Measurements from ENCODE around the gene TUBGCP3.

The TUBGCP3 gene

DNA sequence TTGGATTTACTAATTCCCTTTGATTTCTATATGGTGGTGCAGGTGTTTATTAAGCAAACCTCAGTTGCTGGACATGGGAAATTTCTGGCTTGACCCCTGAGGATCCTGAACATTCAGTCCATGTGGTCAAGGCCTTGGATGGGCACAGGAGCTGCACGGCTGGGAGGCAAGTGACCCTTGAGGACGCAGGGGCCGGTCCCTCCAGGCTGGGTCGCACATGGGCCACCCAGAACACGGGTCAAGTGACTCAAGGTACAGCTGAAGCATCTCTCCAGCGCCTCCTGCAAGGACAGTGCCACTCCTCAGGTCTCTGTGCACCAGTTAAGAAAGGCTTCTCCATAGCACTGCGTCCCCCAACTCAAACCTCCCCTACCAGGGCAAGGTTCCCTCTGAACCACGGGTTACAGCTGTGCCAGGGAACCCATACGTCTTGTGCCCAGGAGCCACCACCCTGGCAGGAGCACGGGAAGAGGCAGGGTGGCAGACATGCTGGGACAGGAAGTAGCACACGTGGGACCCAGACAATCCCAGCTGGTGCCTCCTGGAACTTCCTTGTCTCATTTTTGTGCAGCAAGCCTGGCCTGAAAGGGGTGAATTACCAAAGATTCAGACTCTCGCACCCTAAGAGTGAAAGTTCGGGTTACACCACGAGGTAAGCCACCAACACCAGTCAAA is 118.7 kb downstream of the TUBGCP3 start:
- Histone ChIP-seq H3K4me1 (ENCODE audit: control insufficient read depth in 1 of 2, insufficient read depth in 1 of 2, low read depth in 1 of 2, low read length in 1 of 2) (no peaks in the 10 kb centered on the region), H3K9me3 (no peaks in the 10 kb centered on the region), H3K36me3 (no peaks in the 10 kb centered on the region), H3K4me3 (ENCODE audit: low read depth in 1 of 2, low read length in 1 of 2) (no peak overlapping the region), H3K27me3 (no peaks in the 10 kb centered on the region), H3K27ac (no peak overlapping the region)
- no peak for TF ChIP-seq CTCF (IDR thresholded peaks at IDR 0.05)

DNA sequence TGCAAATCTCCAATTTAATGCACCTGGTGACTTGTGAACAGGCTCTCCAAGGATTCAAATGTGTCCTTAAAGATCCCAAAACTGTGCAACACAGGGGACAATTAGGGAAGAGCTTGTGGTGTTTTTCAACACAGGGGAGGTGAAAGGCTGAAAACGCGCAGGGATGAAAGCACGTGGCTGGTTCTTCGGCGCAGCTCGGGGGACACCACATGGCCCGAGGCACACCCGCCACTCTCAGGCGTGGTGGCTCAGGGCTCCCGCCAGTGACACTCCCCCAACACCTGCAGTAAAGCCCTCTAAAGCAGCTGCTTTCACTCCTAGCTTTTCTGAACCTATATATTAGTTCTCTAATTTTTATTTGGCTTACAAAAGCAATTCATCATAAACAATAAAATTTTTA is 119.9 kb downstream of the TUBGCP3 start:
- Histone ChIP-seq H3K36me3 (no peaks in the 10 kb centered on the region), H3K27me3 (no peaks in the 10 kb centered on the region), H3K4me3 (ENCODE audit: low read depth in 1 of 2, low read length in 1 of 2) (no peak overlapping the region), H3K9me3 (no peaks in the 10 kb centered on the region), H3K27ac (no peak overlapping the region), H3K4me1 (ENCODE audit: control insufficient read depth in 1 of 2, insufficient read depth in 1 of 2, low read depth in 1 of 2, low read length in 1 of 2) (no peaks in the 10 kb centered on the region)
- no peak for TF ChIP-seq CTCF (IDR thresholded peaks at IDR 0.05)

DNA sequence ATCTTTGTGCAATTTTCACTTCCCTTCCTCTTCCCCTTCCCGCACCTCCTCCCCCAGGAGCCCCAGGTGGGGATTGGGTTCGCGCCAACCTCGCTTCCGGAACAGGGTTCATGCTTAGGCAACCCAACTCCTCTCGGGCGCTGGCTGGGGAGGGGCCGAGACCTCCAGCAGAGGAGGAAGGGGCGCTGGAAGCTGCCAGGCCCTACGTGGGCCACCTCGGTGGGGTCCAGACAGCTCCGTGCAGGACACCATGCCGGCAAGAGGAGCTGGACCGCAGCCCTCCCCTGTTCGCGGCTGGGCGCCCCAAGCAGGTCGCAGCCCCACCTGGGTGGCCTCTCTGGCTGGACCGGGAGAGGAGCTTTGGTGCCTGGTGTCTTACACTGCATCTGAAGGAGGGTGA is 120.7 kb downstream of the TUBGCP3 start:
- no peak for TF ChIP-seq CTCF (IDR thresholded peaks at IDR 0.05)
- Histone ChIP-seq H3K4me3 (ENCODE audit: low read depth in 1 of 2, low read length in 1 of 2) (no peak overlapping the region), H3K9me3 (no peaks in the 10 kb centered on the region), H3K36me3 (no peaks in the 10 kb centered on the region), H3K27me3 (no peaks in the 10 kb centered on the region), H3K4me1 (ENCODE audit: control insufficient read depth in 1 of 2, insufficient read depth in 1 of 2, low read depth in 1 of 2, low read length in 1 of 2) (no peaks in the 10 kb centered on the region), H3K27ac (no peak overlapping the region)

- TF ChIP-seq CTCF (IDR thresholded peaks at IDR 0.05), result no peak
- Histone ChIP-seq H3K9me3 (no peaks in the 10 kb centered on the region), H3K27ac (no peak overlapping the region), H3K36me3 (no peaks in the 10 kb centered on the region), H3K4me3 (ENCODE audit: low read depth in 1 of 2, low read length in 1 of 2) (no peak overlapping the region), H3K4me1 (ENCODE audit: control insufficient read depth in 1 of 2, insufficient read depth in 1 of 2, low read depth in 1 of 2, low read length in 1 of 2) (no peaks in the 10 kb centered on the region), H3K27me3 (no peaks in the 10 kb centered on the region)
Measured at GRCh38 chr13:112466132-112467058, 121.6 kb downstream of the TUBGCP3 start.

GRCh38 chr13:112465251-112466131 is 122.5 kb downstream of the TUBGCP3 start:
- Histone ChIP-seq H3K27me3 (no peaks in the 10 kb centered on the region), H3K27ac (no peak overlapping the region), H3K36me3 (no peaks in the 10 kb centered on the region), H3K9me3 (no peaks in the 10 kb centered on the region), H3K4me3 (ENCODE audit: low read depth in 1 of 2, low read length in 1 of 2) (no peak overlapping the region), H3K4me1 (ENCODE audit: control insufficient read depth in 1 of 2, insufficient read depth in 1 of 2, low read depth in 1 of 2, low read length in 1 of 2) (no peaks in the 10 kb centered on the region)
- TF ChIP-seq CTCF (IDR thresholded peaks at IDR 0.05), result no peak
